HepG2 (cell line): ENCODE data around the gene KIF13A.

Source experiments
- CTCF ChIP-seq: sonication (generic); formaldehyde crosslinking; IDR thresholded peaks from 2 replicates; pipeline ENCODE4 v1.5.0; 2020; ENCODE audit warnings: mild to moderate bottlenecking, missing genetic modification reagents, moderate library complexity
- SMC3 ChIP-seq: IDR thresholded peaks from 2 replicates; pipeline ENCODE4 v1.6.1; 2011; ENCODE audit warnings: low read length, improper control_type of control experiment
- TCF12 ChIP-seq, 2 experiments: fragments of 450-650 bp in 1 of 2; sonication (generic) in 1 of 2; formaldehyde crosslinking in 1 of 2; IDR thresholded peaks; 2 replicates each; pipeline versions ENCODE4 v1.6.1 to v1.8.0; 2017 to 2022; ENCODE audit warnings: antibody characterized with exemption in 1 of 2, mild to moderate bottlenecking in 1 of 2, missing genetic modification reagents in 1 of 2, moderate library complexity in 1 of 2
- ZNF33B ChIP-seq: sonication (generic); formaldehyde crosslinking; IDR thresholded peaks from 2 replicates; pipeline ENCODE4 v1.5.1; 2020; ENCODE audit warnings: mild to moderate bottlenecking, missing genetic modification reagents

DNA sequence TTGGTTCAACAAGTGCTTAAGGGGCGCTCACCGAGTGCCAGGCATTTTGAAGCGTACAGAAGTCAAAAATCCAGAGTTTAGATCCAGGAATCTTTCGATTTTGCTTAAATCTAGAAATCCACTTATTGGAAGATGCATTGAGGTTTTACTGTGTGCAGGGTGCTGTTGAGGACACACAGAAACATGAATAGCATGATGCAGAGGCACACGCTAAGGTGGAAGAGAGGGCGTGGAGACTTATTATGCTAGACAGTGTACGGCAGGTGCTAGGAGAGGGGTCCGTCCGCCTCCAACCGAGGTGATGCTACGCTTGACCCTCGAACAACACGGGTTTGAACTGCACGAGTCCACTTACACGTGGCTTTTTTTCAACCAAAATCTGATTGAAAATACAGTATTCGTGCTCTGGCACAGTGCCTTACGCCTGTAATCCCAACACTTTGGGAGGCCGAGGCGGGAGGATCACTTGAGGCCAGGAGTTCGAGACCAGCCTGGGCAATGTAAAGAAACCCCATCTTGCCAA lies 1.0 kb upstream of the KIF13A start:
- TF ChIP-seq TCF12 (IDR thresholded peaks at IDR 0.05) = no peak
- TF ChIP-seq TCF12 (CRISPR knock-in tag; IDR thresholded peaks at IDR 0.05) = no peak
- no peak for TF ChIP-seq ZNF33B
- TF ChIP-seq SMC3 = no peak
- TF ChIP-seq CTCF (CRISPR knock-in tag) = no peak
